GM18861 (cell line): ENCODE data around the gene FHL2.
"Not testable (repeated sequence)": the region's sequence is repeated elsewhere in the genome, so short reads cannot be mapped to it uniquely, and the experiment has no call there.

ENCODE experiments used
- ATAC-seq: cut with Tn5 transposase; IDR thresholded peaks from one replicate; pipeline ENCODE4 v1.9.1; 2021; ENCODE audit not compliant: unreplicated experiment

Gene FHL2

DNA sequence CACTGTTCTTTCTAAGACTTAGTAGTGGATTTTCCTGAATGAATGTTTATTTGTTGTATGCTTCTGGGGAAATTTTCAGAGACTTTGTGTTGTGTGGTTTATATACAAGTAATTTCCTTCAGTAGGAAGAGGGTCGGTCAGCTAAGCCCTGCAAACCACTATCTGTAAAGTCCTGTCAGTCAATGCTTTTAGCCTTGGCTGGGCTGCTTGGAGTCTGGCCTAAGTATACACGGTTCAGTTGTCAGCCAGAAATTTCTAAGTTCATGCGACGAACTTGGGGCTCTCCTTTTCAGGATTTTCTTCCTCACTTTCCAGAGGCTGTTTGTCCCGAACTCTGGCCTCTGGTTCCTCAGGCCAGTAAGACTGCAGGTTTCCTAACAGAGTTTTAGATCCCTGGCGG lies 40.3 kb downstream of the FHL2 start:
- no peak for ATAC-seq

DNA sequence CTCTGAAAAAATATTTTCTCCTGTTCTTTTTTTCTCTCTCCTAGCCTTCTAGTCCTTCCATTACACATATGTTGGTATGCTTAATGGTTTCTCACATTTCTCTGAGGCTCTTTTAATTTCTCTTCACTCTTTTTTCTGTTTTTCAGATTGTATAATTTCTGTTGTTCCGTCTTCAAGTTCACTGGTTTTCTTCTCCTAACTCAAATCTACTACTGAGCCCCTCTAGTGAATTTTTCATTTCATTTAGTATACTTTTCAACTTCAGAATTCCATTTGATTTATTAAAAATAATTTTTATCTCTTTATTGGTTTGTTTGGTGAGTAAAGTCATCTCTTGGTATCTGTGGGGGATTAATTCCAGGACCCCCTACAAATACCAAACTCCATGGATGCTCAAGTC lies 41.7 kb downstream of the FHL2 start:
- no peak for ATAC-seq

DNA sequence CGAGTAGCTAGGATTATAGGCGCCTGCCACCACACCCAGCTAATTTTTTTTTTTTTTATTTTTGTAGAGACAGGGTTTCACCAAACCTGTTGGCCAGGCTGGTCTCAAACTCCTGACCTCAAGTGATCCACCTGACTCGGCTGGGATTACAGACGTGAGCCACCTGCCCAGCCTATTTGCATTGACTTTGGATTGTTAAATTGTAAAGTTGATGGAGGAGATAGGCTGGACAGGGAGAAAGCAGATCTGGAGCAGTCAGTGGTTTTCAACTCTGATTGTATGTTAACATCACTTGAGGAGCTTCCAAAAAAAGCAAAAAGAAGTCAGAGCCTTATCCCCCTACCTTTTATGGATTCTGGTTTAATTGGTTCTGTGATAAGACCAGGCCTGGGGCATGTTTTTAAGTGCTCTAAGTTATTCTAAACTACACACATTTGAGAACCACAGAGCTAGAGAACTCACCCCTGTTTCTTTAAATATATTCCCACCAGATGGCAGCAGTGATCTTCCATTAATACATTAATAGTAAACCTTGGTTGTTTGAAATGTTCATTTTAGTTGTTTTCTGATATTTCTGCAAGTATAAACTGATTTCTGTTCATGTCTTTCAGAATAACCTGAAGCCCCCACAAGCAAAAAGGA lies 54.0 kb downstream of the FHL2 start:
- no peak for ATAC-seq

DNA sequence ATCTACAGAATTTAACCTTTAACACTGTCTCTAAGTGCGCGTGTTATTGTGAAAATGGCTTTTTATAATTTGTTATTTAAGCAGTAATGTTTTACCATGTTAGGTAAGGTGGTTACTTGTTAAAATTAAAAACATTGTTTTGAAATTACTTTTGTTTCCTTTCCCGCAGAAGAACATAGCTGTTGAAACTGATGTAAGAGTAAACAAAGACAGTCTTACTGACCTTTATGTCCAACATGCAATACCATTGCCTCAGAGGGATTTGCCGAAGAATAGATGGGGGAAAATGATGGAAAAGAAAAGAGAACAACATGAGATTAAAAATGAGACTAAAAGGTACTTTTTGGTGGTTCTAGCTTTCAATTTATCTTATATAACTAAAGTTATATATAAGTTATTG lies 59.4 kb downstream of the FHL2 start:
- no peak for ATAC-seq

DNA sequence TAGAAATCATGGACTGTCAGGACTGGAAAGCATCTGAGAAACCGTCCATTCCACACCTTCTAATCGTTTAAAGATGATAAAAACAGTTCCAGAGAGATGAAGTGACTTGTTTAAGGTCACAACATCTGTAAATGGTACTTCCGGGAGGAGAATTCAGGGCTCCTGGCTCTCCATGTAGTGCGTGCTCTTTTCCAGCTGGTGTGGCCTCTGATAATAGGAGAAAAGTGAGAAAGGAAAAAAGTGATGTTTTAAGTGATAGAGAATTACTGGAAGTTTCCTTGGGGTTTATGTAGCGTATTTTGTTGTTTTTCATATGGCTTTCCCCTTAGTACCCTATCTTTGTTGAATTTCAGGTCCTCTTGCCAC lies 60.8 kb downstream of the FHL2 start:
- peak; percentile 28 for ATAC-seq

DNA sequence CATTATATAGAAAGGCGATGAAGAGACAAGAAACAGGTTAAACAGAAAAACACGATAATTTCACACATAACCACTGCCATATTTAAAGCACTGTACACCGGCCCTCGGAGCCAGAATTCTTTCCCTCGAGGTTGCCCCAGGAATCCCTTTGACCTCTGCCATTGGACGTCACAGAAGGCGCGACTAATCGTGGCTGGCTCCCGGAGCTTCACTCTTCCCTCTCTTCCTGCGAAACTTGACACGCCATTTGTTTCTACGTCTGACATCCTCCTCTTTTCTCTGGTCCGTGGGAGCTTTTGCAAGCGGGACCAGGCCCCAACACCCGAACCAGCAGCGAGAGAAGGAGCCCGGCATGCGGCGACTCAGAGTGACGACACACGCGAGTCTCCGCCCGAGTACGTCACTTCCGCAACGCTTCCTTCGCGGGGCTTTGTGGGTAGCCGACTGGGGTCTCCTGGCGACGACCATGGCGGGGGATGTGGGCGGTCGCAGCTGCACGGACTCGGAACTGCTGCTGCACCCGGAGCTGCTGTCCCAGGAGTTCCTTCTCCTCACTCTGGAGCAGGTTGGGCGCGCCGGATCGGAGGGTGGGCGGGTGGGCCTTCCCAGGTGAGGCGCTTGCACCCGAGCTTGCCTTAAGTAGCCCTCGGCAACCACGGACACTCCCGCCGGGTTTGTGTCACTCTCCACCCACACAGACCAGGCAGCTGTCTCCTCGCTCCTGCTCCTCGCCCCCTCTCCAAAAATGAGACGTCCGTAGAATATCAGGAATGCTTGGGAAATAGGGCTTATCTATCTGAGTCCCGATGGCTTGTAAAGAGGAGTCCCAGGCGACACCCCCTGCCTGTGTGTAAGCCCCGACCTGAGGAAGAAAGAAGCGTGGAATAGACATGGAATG lies 61.5 kb downstream of the FHL2 start, which contains the start of gene C2orf49:
C2orf49 (plus strand) TSS at position 419 of the 898 bp plus-strand sequence; CDS start at position 467, 48 bp downstream.
- ATAC-seq, result peak; percentile 74

DNA sequence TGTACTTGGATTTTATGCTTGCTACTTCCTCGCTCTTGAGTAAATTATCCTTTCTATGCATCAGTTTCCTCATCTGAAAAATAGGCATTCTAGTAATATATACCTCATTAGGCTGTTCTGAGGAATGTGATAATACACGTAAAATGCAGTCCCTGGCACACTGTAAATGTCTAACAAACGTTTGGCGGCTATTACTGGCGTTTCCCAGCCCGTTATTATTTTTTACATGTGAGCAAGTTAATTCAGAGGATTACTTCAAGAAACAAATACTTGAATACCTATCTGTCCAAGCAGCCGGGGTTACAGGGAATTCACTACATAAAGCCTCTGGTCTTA lies 62.1 kb downstream of the FHL2 start:
- no peak for ATAC-seq

DNA sequence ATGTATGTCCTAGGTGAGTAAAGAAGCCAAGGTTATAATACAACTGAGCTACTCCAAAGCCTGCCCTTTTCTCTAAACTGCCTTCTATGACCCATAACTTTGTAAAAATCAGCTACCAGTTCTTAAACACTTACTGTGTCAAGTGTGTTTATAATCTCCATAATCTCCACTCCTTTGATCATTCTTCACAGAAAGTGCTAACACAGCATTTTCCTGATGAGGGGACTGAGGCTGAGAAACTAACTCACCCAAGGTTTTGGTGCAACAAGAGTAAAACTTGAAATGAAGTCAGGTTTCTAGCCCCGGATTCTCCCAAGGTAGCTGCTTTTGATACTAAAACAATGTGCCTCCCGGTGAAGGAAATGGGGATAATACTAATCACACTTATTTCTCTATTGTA lies 63.4 kb downstream of the FHL2 start:
- no peak for ATAC-seq

DNA sequence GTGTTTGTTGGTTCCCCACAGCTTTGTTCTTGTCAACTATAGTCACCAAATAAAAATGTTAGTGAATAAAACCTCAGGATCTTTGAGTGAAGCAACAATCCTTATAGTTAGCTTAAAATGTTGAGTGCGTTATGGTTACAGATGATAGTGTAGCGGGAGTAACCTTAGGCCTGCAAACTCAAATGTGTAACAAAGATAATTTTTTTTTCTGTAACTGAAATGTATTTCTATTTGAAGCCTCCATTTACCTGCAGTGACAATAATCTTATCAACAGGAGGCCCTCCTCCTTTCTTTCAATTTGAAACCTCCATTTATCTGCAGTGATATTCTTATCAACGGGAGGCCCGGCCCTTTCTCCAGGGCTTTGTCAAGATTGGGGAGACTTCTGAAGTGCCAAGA lies 64.6 kb downstream of the FHL2 start:
- no peak for ATAC-seq

DNA sequence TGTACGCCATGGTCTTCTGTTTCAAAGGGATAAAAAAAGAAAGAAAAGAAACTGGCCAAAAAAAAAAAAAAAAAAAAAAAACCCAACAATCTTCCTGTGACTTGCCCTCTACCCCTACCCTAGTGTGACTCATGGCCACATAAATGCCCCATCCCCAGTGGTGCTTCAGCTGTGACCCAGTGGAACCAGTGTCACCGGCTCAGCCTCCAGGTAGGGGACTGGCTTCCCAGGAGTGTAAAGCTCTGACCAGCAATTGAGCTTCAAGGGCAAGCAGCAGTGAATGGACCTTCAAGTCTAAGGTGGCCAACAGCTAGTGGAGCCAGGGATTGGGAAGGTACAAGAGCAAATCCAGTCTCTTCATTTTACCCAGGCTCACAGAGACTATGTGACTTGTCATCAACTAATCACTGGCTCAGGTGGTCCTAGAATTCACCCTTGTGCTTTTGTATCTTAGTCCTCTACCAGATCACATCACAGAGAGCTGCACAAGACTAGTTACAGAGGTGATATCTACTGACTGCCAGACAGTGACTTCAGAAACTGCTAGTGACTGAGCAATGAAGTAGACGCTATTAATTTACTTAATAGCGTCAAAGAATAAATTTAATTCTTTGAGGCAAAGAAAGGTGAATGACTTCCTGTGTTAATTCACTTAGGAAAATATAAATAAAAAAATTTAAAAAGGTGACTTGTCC lies 68.0 kb downstream of the FHL2 start:
- ATAC-seq, result no peak

DNA sequence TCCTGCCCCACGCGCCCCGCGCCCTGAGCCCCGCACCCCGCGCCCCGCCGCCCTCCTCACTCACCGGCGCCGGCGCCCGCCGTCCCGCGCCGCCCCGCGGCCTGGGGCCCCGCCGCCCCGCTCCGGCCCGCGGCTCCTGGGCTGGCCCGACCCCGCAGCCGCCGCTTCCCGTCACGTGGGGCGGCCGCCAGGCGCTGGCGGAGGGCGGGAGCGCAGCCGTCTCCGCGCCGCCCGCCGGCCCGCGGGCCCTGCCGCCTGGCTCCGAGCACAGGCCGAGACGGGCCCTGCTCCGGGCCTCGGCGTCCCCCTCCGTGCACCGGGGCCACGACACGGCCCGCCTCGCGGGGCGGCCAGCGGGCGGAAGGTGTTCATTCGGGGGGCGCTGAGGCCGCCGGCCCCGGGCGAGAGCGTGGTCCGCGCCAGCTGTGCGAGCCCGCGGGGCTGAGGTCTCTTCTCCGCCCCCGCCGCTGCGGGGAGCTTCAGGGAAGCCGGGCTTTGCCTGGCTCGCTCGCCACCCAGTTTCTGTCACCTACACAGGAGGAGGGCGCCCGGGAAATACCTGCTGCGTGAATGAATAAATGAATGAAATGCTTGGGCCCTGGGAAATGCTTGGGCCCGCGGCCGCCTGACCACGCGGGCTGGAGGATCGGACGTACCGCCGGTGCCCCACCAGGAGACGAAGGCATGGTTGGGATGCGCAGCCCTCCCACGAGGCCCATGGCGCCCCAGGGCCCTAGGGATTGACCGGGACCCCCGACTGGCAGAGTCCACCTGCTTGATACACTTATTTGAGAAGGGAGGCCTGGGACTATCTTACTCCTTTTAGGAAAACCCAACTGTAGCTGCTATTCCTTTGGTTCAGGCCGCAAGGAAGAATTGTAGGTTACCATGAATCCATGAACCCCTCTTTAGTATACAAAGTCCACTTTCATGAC lies 69.0 kb downstream of the FHL2 start, which contains the start of gene TGFBRAP1:
TGFBRAP1 (minus strand) TSS at position 175 of the 935 bp plus-strand sequence. CDS start 21,434 bp downstream, outside the sequence.
- ATAC-seq, result peak; percentile 58

DNA sequence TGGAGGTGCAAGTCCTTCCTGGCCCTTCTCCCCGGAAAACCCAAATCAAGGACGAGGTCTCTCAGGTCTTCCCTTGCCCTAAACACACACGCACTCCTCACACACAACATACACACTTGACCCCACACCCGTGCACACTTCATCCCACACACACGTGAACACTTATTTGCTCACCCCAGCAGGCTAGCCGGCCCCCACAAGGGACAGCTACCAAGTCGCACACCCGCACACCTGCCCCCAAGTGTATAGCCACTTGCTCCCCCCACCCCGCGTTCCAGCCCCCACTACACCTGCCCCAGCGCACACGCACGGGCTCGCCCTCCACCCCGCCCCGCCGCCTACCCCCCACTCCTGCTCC lies 69.7 kb downstream of the FHL2 start:
- no peak for ATAC-seq

DNA sequence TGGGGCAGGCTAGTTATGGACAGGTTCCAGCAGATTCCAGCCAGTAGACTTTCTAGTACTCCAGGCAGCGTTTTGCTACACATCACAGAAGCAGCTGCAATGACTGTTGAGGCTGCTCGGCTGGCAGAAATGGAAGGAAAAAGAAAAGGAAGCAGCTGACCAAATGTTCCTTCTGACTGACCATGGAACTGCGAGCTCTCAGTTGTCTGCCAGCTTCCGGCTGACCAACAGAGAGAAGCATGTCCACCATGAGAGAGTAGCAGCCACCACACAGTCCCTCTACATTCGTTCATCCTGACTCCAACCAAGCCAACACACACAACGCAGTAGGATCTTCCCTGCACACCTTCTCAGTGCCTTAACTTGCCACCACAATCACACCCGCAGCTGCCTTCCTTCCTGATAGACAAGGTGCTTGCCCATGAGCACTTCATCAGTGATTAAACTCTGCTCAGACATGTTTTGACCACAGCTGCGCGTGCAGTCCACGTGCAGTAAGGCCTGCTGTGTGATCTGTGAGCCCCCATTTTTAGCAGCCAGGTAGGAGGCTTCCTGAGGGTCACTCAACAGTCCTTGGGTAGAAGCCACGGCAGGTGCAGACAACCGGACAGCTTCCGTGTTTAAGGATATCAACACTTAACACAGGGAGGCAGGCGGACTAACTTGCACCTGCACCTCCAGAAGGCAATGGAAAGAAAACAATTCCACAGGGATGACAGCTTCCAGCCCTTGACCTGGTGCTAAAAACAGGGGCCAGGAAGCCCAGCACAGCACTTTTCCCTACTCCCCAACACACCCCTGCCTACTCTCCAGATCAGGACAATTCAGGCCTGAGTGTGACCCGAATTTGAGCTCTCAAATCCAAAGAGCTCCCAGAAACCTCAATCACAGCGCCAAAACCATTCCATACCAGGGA lies 70.3 kb downstream of the FHL2 start:
- ATAC-seq, result no peak

DNA sequence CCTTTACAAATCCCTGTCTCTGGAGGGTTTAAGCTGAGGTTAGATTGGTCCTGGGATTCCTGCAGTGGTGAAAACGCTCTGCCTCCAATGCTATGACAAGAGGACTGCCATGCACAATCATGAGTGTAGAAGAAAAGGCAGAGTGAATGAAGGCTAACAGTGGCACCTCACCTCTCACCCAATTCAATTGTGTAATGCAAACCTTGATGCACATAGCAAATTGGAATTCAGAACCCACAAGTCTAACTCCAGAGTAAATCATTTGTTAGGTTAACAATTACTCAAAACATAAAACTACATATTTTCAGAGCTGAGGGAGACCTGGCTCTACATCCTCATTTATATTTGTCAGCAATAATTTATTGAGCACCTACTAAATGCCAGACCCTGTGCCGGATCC lies 71.2 kb downstream of the FHL2 start:
- ATAC-seq, result no peak

DNA sequence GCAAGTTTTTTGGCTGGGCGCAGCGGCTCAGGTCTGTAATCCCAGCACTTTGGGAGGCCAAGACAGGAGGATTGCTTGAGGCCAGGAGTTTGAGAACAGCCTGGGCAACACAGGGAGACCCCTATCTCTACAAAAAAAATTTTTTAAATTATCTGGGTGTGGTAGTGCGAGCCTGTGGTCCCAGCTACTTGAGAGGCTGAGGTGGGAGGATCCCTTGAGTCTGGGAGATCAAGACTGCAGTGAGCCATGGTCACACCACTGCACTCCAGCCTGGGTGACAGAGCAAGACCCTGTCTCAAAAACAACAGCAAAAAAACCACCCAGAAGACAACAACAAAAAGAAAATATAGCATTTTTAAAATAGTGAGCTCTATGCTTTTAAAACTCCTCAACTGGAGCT lies 71.6 kb downstream of the FHL2 start:
- ATAC-seq, result not testable (repeated sequence)

DNA sequence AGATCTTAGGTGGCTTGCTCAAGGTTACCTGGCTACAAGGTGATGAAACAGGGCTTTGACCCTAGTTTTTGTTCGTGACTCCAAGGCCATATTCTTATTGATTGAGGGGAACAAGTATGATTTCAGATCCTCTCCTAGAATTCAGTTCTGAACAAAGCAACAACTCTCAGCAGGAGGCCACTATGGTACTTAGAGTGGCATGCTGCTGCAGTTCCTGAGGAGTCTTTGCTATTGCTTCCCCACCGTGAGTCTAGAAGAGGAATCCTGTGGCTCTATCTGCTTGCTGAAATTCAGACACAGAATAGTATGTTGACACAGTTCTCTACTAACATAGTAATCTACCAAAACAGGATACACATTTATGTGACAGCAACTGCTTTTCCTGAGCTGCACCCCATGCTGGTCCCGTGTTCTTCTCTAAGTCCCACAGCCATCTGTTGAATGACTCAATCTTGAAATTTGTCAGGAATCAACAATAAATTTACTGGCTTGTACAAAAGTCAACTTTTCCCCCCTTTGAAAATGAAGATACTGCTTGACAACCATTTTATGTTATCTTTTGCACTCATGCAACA lies 73.4 kb downstream of the FHL2 start:
- ATAC-seq, result no peak

DNA sequence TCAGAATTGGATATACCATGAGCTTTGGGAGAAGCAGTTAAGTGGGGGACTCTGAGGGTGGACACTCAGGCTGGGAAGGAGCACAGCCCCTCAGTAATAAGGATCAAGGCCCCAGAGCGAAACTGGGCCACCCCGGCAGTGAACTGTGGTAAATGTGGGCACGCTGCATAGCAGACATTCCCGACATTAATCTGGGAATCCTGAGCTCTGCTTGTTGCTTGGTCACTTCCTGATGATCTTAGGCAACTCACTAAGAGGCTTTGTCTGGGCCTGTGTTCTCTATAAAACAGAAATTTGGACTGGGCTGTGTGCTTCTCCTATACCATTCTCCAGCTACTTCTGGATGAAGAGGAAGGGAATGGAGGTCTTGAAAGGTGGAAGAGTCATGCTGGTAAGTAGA lies 74.1 kb downstream of the FHL2 start:
- ATAC-seq, result no peak

DNA sequence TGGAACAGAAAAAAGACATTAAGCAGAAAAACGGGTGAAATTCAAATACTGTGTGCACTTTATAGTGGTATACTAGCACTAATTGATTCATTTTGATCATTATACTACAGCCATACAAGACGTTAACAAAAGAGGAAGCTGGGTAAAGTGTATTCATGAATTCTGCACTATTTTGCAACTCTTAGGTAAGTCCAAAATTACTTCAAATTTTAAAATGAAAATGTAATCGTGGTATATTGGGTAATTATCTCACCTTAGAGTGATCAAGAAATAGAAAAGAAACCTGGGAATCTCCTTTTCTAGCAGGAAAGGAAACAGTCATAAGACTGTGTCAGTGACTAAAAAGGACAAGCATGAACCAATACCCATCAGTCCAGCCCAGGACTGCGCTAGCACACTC lies 74.8 kb downstream of the FHL2 start:
- no peak for ATAC-seq

DNA sequence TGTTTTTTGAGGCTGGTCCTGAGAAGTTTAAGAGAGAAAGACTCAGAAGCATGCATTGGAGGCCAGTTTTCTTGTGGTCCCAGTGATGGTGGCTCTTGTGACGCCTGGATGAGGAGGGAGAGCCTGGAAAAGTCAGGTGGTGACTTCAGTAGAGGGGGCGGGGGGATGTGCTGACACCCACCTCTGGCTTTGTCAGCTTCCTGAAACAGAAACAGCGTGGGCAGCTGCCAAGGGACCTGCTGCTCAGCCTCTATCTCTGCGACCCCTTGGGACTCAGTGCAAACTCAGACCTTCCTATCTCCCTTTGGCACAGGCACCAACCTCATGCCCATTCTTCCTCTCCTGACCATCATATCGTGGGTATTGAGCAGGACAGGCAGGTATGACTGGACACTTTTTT lies 75.7 kb downstream of the FHL2 start:
- ATAC-seq, result no peak
